HG02610 (cell line): ENCODE results near the gene BCAR1.
"Not testable (repeated sequence)": the region's sequence is repeated elsewhere in the genome, so short reads cannot be mapped to it uniquely, and the experiment has no call there.

Source experiments
- ATAC-seq: cut with Tn5 transposase; IDR thresholded peaks from one replicate; pipeline ENCODE4 v1.9.1; 2021; ENCODE audit warnings: mild to moderate bottlenecking, moderate library complexity; ENCODE audit not compliant: unreplicated experiment

Gene BCAR1

DNA sequence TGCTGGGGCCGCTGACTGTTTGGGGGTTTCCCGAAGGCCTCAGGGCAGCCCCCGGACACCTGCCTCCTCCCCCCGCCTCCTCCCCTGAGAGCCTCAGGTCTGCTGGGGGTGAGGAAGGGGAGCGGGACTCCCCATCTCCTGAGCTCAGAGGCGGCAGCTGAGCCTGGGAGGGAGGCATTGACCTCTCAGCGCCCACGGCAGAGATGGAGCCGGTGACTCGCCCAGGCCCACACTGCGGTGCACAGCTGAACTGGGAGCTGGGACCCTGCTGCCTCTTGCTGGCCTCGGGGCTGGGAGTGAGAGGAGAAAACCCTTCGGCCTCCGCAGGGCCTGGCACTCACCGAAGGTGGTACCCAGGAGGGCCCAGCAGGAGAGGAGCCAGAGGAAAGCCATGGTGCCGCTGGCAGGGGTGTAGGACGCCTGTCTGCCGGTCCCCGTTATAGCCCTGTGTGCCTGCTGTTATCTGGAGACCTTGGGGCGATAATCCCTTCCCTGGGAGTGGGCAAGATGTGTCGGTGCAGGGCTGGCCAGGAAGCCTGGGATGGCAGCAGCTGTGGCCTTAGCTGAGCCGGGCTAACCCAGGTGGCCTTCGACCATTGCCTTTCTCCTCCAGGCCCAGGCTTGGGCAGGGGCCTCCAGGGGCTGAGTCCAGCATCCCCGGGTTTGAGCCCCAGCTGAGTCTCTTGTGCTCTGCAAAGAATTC, 44.5 kb downstream of the BCAR1 start, which contains the start of gene CTRB2:
TSS of gene CTRB2 (minus strand) at position 413 of the 703 bp plus-strand sequence. CDS start at position 393, 20 bp downstream.
- no peak for ATAC-seq

- ATAC-seq, result not testable (repeated sequence)
Measured at GRCh38 chr16:75205961-75206748, 45.3 kb downstream of the BCAR1 start.

GRCh38 chr16:75205438-75205837, 46.0 kb downstream of the BCAR1 start:
- not testable (repeated sequence) for ATAC-seq

GRCh38 chr16:75204905-75205304, 46.5 kb downstream of the BCAR1 start:
- ATAC-seq, result not testable (repeated sequence)

DNA sequence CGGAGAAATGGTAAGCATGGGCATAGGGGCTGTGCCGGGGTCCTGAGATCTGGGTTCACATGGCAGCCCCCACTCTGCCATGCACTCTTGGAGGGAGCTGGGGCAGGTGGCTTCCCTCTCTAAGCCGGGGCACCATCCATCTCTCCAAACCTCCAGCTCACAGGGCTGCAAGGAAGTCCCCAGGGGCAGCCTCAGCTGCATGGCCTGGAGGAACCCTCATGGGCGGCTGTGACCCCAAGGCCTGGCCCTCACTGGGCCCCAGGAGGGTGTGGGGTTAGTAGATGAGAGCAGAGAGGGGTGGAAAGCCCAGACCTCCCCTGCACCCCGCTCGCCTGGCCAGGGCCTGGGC, 47.0 kb downstream of the BCAR1 start:
- ATAC-seq, result no peak

DNA sequence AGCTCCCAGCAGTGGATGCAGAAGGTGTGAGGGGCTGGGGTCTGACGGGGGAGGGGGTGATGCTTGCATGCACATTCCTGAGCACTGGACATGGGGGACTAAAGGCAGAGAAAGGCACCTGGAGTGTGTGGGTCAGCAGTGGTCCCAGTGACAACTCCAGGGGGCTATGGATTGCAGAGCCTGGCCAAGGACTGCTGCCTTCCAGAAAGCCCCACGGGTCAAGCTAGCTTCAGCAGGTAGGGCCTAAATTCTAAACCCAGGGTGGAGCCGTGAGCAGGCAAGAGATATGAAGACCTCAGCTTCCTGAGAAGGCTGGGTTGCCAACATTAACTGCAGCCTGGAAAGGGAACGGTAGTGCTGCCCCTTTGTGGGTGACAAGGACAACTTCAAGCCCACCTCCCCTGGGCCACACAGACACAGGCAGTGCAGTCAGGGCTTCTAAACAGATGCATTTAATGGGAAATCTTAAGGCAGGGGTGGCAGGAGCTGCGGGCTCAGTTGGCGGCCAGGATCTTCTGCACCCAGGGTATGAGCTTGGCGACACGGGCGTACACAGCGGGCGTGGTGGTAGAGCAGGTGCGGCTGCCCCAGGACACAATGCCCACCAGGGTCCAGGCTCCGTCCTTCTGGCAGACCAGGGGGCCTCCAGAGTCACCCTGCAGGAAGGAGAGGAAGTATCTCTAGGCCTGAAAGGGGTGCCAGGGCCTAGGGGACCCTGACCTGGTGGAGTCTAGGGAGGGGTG, 47.6 kb downstream of the BCAR1 start:
- ATAC-seq, result no peak

DNA sequence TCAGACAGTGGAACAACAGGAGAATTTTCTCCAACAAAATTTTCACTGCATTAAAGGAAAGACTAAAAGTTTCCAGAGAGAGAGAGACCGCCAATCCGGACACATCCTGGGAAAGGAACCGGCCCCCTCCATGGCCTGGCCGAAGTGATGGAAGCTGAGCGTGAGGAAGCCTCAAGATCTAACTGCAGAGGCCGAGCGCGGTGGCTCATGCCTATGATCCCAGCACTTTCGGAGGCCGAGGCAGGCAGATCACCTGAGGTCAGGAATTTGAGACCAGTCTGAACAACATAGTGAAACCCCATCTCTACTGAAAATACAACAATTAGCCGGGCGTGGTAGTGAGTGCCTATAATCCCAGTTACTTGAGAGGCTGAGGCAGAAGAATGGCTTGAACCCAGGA, 48.3 kb downstream of the BCAR1 start:
- ATAC-seq, result no peak

GRCh38 chr16:75202069-75202590, 49.3 kb downstream of the BCAR1 start:
- no peak for ATAC-seq

DNA sequence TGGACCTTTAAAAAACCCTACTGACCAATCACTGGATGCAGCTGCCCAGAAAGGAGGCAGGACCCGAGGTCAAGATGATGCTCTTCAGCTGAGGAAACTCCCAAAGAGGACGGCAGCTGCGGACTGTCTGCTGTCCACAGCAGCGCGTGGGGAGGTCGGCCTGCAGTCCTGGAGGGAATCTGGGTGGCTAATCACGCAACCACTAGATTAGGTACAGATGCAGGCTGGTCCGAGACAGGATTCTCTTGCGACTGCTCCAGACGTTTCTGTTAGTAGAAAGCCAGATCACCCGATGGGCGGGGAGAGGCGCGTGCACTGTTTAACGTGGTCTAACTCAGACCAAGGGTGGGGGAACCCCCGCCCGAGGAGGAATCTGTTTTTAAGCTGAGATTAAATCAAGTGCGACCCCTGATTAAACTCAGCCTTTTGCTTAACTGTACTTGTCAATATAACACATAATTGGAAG, 53.3 kb downstream of the BCAR1 start:
- ATAC-seq, result no peak

DNA sequence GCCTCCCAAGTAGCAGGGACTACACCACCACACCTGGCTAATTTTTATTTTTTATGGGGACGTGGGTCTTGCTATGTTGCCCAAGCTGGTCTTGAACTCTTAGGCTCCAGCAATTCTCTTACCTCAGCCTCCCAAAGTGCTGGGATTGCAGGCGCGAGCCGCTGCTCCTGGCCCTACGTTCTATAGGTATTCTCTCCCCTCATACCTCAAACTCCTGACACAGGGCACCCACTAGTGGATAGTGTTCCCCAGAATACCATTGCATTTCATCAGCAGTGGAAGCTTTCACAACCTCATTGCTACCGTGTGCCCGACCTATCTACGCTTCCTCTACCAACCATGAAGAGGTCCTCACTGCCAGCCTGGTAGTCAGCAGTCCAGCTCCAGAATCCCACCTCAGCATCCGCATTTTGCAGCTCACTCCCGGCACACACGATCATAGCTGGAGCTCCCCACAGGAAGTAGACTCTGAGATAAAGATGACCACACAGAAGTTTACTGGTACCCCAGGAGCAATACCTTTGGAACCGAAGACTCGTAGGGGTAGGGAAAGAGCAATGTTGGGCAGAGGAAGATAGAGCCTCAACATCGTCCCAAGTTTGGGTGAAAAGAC, 53.8 kb downstream of the BCAR1 start:
- ATAC-seq, result no peak

DNA sequence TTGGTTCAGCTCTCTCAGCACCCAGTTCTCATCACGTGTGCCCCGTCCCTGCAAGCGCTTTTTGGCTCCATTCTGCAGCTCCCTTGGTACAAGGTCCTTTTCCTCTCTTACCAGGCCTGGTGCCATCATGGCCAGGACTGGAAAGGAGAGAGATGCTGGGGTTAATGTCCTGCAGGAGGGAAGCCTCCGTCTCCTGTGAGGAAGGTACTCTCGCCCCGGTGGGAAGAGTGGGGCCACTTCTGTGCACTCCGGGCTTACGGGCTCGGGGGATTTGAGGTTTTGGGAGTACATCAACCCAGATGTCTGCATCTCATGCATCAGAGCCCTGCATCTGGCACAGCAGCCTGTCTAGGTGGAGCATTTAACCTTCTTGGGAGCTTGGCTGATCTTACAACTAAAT, 54.6 kb downstream of the BCAR1 start:
- ATAC-seq, result no peak

GRCh38 chr16:75195811-75196790, 55.3 kb downstream of the BCAR1 start:
- no peak for ATAC-seq

- no peak for ATAC-seq
Measured at GRCh38 chr16:75193730-75194444, 57.5 kb downstream of the BCAR1 start.

DNA sequence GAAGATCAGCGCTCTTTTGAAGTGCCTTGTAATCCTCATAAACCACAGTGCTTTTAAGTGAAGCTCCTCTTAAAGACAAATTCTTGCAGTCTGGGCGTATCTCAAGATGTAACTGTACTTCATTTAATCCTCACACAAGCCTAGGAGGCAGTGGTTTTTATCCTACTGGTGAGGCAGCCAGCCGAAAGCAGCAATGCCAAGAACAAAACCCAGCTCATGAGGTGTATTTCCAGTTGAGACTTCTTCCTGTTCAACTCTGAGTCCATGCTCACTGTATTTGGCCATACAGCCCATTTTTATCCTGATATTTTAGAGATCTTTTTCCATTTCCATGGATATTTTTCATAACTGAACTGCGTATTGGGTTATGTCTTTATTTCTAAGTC, 58.2 kb downstream of the BCAR1 start:
- no peak for ATAC-seq

DNA sequence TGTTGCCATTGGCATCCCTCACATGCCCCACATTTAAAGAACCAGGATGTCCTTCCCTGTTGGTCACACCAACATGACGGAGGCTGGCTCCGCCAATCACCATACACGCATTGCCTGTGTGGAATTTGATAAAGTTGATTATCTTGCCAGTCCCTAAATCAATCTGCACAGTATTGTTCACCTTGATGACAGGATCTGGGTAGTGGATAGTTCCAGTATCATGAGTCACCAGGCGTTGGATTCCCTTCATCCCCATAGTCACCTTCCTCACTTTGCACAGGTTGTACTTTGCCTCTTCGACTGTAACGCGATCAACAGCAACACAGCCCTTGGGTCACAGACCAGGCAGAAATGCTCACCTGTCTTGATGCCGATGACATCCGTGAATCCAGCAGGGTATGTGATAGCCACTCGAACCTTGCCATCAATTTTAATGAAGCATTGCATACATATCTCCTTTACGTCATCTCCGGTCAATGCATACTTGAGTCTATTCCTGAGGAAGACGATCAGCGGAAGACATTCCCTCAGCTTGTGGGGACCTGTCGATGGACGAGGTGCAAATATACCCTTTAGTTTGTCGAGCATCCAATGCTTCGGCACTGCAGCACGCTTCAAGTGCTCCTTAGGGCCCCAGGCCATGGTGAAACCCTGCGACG, 58.7 kb downstream of the BCAR1 start:
- no peak for ATAC-seq

DNA sequence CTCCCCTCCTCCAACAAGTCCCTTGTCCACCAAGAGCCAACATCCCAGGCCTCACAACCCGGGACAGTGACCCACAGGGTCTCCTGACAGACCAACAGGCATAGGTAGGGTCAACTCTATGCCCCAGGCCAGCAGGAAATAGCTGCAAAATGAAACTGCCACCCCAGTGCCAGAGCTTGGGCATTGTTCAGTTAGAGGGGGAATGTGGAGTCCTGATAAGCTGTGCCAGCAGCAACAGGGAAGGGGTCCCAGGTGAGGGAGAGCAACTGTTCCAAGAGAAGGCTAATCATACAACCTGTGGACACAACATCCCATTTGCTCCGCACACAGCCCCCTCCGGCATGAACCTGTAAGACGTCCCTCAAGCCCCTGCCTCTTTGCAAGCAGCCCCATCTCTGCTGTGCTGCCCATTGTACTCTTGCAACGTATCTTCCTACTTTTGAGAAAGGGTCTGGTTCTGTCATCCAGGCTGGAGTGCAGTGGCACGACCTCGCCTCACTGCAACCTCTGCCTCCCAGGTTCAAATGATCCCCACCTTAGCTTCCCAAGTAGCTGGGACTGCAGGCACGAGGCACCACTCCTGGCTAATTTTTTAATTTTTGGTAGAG, 61.7 kb downstream of the BCAR1 start:
- ATAC-seq, result no peak

DNA sequence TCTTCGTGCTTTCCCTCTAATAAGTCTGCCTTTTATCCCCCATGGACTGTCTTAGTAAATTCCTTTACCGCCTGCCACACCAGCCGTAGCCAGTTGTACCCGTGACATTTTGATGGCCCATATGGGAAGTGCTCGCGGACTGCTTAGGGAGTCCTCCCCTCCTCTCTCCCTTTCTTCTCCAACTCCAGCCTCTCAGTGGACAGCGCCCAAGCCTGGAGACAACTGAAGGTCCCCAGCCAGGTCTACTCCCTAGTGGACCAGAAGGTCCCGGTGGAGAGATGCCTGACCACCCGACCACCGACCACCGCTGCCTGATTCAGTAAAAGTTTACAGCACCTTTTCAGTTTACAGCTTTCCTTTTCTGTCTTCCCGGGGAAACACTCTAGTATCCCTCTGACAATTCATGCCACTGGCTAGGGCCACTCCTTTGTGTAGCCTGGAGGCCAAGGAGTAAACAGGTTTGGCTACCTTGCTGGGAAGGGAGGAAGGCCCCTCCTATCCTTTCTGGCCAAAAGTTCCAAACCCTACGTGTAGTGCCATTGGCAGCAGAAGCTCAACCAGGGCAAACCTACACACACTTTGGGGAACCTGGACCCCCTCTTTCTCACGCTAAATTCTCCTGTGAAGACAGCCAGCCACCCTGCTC, 62.5 kb downstream of the BCAR1 start:
- ATAC-seq, result no peak

GRCh38 chr16:75181630-75182029, 69.8 kb downstream of the BCAR1 start:
- no peak for ATAC-seq
